Pons (tissue), 1 donor: Measurements from ENCODE around the gene OR1F1.
"Not testable (repeated sequence)": the region's sequence is repeated elsewhere in the genome, so short reads cannot be mapped to it uniquely, and the experiment has no call there.

Experiments
- DNase-seq: peaks from one replicate; pipeline ENCODE4 v3.0.0-alpha.2; 2016; ENCODE audit warnings: low spot score

Gene OR1F1

DNA sequence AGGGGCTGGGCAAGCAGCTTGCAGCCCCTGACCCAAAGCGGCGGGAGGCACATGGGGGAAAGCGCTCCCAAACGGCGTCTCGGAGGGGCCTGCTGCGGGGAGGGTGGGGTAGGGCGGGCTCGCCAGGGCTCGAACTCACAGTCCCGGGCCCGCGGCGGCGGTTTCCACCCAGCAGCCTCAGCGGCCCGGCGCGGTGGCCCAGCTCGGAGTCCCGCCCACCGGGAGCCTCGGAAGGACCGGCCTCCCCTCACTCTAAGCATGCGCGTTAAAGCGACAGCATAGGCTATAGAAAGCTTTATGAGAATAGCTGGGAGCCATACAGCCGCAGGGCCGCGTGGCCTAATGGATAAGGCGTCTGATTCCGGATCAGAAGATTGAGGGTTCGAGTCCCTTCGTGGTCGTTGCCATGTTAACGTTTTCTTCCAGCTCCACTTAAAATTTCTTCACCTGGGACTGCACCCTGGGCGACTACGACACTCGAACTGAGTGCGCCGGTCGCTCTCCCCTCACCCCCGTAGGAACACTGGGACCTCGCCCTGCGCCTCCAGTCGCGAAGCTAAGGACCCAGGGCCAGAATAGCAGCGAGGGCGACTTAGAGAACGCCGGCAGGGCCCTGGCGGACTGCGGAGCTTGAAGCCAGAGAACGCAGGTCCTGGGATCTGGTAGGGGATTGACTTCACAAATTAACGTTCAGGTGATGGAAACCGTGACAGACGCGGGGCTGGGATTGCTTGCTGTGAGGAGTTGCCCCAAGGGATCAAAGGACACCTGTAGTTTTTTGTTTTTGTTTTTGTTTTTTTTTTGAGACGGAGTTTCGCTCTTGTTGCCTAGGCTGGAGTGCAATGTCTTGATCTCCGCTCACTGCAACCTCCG is 37.4 kb upstream of the OR1F1 start:
- peak; percentile 96 for DNase-seq

DNA sequence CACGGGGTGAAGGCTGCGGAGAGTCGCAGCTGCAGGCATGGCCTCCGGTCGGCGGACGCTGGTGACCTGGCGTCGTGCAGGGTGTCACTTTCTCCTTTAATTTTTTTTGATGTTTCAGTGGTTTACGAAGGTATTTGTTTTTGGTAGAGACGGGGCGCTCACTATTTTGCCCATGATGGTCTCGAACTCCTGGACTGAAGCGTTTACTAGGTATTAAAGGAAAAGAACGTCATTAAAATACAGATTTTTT is 36.1 kb upstream of the OR1F1 start:
- no peak for DNase-seq

DNA sequence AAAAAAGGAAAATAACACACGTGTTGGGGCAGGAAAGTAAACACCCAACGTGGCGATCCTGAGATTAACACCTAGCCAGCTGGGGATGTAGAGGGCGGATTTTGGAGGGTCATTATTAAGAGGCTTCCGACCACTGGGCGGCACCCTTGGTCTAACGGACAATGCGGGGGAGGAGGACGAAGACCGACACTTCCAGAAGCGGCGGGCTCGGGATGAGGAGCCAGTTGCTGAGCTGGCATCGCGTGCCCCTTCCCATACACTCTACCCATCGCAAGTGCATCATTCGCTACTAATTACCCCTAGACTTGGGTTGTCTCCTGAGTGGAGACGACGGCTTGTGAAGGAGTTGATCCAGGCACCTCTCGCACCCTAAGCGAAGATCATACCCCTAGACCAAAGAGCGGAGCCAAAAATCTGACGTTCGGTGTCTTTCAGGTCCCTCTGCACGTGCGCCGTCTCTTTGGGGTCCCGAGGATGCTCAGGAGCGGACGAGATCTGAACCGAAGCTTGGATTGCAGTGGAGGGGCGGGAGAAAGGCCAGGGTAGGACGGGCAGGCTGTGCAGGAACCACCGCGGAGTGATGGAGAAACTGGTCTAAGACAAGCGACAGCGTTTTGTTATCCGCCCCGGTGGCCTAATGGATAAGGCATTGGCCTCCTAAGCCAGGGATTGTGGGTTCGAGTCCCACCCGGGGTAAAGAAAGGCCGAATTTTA is 35.6 kb upstream of the OR1F1 start:
- DNase-seq, result peak; percentile 86

DNA sequence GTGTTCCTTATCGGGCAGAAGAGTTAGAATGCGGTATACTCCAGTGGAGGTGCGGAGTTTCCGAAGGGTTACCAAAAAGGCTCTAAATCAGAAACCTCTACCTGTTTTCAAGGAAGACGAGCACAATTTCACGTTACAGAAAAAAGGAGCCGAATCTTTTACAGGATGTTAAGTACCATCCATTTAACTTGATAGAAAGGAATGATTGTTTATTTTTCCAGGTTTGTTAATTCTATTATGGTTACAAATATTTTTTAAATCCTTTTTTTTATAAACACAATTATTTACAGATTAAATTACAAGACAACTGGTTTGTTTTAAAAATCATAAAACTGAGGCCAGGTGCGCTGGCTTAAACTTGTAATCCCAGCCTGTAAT is 35.0 kb upstream of the OR1F1 start:
- DNase-seq, result no peak

DNA sequence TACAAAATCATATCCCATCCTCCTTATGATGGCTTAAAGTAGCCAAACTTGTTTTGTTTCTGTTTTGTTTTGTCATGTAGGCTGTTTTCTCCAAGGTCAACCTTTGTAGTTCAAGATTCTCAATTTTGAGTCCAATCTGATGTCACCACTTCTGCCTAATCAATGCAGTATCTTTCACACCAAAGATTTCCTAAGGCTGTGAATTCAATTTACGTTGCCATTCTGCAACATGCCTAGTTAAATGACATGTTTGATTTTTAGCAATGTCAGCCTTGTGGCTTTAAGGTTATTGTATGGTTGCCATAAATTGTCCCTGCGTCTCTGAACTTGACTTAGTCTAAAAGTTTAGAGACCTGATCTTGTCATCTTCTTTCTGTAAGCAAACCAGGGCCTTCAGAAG is 32.8 kb upstream of the OR1F1 start:
- no peak for DNase-seq

DNA sequence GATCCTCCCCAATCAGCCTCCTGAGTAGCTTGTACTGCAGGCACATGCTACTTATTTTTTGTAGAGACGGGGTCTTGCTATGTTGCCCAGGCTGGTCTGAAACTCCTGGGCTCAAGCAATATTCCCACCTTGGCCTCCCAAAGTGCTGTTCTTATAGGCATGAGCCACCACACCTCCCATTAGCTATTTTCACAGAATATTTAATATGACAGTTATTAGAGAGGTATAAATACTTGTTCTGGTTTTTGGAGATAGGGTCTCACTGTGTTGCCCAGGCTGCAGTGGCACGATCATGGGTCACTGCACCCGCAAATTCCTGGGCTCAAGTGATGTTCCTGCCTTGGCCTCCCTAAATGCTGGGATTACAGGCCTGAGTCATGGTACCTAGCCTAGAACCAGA is 32.0 kb upstream of the OR1F1 start:
- no peak for DNase-seq

DNA sequence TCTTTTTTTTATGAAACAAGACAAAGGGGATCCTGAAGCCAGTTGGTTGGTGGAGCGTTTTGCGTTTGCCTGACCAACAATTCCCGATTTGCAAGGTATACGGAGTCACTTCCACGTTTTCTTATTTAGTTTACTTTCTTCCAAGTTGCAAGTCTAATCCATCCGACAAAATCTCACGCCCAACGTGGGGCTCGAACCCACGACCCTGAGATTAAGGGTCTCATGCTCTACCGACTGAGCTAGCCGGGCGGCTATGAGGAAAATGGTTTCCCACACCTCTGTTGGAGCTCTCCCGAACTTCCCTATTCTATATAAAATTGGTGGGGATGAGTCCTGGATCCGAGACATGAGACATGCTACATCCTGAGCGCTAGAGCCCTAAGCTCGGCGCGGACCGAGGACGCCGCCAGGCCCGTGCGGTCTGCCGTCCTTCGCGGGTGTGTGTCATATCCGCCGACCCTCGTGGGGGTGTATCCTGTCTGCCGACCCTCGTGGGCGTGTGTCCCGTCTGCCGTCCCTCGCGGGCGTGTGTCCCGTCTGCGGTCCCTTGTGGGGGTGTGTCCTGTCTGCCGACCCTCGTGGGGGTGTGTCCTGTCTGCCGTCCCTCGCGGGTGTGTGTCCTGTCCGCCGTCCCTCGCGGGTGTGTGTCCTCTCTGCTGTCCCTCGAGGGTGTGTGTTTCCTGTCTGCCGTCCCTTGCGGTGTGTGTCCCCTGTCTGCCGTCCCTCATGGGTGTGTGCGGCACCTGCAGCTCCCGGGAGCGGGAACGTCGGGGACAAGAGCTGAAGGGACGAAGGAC is 30.6 kb upstream of the OR1F1 start:
- DNase-seq, result peak; percentile 62

DNA sequence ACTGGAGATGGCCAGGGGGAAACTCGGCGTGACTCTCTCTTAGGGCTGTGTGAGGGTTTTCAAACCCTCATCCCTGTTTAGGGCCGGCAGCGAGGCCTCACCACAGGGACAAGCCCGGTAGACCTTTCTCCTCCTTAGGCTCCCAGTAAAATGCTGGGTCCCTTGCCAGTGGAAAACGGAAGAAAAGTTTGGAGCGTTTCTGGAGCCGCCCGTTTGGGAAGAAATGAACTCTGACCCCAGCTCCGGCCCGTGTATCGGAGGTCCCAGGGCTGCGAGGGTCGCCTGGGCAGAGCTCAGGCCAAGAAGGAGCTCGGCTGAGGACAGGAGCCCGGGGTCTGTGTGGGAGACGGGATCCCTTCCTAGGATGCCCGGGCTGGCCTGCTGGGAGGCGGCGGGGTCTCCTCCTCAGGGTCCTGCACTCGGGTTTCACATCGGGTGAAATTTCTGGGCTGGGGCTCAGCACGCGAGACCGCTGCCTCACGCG is 29.9 kb upstream of the OR1F1 start:
- no peak for DNase-seq

DNA sequence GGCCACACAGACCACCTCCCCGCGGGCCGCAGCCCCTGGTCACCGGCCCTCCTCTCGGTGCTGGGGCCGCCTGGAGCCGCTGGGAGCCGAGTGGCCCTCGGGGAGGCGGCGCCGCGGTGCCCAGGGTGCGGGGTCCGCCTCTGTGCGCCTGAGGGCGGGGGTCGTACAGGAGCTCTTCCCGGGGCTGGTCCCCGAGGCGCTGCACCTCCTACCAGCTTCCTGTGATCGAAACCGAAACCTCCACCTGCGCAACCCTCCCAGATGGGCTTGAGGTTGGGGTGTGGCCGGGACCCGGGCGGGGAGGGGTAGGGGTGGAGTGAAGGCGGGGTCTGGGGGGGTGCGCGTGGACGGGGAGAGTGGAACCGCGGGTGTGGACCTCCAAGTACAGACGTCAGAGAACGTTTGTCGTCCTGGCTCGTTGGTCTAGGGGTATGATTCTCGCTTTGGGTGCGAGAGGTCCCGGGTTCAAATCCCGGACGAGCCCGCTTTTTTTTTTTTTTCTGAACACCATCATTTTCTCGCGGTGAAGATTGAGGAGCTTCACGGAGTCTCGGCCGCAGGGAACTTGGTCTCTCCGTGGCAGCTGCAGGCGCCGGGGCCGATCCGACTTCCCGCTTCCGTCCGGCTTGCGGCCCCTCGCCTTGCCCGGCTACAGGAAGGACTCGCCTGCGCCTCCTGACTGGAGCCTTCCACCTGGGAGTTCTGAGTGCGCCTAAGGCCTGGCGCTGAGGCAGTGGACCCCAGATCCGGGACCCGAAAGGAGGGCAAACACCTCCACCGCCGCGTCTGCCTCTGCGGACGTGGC is 29.3 kb upstream of the OR1F1 start:
- no peak for DNase-seq

DNA sequence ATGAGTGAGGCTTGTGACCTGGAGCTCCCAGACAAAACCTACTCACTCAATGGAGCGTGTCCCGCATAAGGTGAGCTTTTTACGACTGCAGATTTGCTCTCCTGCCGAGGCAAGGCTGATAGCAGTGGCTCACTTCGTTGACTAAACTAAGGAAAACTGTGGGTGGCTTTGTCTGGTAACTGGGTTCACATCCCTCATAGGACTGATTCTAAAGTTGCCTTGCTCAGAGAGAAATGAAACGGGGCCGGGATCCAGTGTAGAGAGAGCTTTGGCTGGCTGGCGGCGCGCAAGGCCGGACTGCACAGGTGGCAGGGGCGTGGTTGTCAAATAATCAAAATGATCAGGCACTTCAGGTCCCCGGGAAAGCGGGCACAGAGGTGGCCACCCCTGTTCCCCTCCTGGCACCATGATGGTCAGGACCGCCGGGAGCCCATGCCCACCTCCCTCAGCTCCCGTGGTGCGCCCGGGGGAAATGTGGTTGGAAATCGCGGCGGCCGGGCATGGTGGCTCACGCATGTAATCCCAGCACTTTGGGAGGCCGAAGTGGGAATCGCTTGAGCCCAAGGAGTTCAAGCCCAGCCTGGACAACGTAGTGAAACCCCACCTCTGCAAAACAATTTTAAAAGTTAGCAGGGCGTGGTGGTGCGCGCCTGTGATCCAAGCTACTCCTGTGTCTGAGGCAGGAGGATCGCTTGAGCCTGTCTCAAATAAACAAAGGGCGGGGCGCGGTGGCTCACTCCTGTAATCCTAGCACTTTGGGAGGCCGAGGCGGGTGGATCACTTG is 26.6 kb upstream of the OR1F1 start:
- no peak for DNase-seq

DNA sequence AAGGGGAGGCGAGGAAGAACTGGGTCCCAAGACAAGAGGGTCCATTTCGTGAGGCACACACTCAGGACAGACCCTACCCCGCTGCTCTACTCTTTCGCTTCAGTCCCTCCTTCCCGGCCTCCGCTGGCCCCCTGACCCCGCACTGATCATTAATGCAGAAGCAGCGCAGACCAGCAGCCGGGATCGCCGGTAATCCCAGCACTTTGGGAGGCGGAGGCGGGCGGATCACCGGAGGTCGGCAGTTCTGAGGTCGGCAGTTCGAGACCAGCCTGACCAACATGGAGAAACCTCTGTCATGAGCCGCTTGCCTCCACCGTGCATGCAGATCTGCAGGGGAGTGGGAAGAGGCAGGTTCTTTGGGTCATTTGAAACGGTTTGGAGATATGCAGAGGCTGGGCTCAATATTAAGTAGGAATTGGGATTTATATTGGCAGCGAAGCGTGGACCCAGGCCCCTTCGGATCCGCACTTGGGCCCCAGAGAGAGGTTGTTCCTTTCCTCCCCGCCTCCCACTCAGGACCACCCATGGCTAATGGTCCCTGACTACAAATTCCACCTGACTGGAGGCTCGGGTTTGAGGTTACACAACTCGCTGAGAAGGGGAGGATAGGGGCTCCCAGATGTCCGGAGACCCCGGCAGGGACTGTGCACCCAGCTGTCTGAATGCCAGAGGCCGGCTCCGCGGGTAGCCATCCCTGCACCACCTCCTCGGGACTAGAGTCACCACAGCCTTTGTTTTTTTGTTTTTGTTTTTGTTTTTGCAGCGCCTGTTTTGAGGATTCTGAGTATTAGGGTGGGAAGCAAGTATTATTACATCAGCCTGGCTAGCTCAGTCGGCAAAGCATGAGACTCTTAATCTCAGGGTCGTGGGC is 23.6 kb upstream of the OR1F1 start:
- DNase-seq, result no peak

DNA sequence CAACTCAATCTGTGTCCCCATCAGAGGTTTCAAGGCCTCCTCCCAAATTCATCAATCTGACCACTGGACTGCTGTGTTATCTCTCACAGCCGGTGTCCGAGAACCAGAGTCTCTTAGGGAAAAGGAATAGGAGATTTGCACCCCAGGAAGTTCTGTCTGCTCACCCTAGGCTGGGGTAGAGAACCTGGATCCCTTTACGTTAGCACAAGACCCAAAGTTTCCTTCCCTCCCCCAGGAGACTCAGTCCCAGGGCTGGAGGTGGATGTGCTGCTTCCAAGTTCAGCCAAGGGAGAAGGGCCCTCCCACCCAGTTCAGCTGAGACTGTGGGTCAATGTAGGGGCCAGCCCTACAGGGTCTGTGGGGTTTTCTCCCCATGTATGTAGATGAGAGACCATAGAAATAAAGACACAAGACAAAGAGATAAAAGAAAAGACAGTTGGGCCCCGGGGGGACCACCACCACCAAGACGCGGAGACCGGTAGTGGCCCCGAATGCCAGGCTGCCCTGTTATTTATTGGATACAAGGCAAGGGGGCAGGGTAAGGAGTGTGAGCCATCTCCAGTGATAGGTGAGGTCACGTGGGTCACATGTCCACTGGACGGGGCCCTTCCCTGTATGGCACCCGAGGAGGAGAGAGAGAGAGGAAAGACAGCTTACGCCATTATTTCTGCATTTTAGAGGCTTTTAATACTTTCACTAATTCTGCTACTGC is 22.7 kb upstream of the OR1F1 start:
- no peak for DNase-seq

DNA sequence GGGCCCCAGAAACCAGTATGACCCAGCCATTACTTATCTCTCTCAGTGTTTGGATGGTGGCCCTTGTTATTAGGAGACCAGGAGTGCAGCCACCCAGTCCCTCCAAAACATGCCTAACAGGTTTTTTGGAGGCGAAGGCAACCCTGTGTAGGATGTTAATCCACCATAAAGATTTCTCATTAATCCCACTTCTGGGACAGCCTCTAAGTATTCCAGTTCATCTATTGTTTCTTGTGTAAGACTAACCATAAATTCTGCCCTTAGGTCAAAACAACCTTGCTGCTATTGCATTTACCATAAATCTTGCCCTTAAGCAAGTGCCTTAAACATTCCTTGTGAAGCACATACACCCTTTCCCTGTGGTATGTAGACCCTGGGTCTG is 21.5 kb upstream of the OR1F1 start:
- no peak for DNase-seq

DNA sequence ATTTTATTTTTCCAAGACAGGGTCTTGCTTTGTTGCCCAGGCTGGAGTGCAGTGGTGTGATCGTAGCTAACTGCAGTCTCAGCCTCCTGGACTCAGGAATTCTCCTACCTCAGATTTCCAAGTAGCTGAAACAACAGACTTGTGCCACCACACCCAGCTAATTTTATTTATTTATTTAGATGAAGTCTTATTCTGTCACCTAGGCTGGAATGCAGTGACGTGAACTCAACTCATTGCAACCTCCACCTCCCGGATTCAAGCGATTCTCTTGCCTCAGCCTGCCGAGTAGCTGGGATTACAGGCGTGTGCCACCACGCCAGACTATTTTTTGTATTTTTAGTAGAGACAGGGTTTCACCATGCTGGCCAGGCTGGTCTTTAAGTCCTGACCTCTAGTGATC is 19.3 kb upstream of the OR1F1 start:
- DNase-seq, result not testable (repeated sequence)

DNA sequence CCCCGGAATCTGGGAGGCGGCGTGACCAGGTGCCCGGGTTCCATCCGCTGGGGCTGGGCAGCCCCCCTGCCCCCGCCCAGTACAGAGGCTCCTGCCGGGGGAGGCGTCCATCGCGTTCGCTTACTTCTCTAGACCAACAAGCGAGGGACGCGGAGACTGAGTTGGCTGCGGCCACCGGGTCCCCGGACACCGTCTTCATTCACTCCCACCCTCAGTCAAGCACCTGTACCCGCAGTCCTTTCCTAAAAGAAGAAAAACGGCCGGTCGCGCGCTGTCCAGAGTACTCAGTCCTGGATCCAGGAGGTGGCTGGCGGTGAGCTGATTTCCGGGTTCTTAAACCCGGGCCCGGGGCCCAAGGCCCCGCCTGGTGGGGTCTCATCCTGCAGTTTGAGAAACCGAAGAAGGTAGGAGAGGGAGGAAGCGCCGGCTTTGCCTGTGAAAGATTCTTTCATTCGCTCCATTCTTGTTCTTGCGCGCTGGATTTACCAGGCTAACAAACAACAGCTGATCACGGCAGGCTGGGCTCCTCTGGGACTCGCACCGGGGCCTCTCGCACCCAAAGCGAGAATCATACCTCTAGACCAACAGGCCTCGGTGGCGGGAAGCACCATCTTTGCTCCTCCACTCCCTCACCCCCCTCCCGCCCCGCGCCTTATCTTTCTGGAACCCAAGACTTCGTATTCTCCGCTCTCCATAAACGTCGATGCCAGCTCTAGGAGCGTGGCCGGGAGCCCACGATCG is 17.4 kb upstream of the OR1F1 start:
- no peak for DNase-seq

DNA sequence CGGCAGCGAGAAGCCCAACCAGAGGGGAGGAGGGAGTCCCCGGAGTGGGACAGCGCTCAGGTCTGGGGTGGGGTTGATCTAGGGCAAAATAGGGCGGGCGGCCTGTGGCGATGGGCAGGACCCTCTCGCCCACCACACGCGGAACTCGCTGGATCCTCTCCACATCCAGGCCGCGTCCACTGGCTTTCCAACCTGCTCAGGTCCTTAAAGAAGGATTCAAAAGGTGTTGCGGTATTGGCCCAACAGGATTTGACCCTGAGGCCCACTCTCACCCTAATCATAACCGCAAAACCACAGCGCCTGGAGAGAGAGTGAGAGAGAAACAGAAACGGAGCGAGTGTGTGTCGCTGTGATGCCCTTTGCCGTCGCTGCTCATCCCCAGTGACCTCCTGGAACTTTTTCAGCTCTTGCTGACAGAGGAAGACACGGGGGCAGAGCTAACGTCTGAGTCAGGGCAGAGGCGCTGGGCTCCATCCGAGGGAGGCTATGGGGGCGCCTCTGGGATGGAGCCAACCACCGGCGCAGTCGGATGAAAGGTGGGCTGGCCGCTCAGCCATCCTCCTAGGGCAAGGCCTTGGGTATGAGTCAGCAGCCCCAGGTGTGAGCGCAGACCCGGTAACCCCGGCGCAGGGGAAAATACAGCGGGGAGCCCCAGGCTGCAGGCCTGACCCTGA is 16.7 kb upstream of the OR1F1 start:
- no peak for DNase-seq

DNA sequence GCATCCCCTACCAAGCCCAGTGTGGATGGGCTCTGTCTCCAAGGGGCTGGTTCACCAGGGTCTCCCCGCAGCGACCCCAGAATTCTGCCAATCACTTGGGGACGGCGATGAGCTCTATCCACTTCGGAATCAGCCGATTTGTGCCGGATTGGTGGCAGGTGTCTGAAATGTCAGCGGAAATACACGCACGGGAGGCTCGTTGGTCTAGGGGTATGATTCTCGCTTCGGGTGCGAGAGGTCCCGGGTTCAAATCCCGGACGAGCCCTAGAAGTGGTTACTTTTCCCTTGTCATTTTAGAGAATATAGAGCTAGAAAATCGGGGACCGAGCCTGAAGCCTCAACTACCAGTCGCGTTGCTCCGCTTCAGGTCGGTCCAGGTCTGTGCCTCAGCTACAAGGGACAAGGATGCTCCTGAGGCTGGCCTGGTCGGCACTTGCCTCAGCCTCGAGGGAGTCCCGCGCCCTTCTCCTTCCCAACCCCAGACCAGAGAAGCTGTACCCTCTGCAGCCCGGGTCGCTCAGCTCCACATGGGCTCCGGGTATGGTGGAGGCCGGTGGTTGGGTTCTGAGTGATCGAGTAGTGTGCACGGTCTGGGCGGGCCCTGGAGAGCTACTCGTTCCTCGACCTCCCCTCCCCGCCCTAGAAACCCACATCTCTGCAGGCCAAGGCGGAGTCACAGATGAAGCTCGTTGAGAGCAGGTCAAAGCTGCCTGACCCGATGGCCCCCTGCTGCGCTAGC is 16.0 kb upstream of the OR1F1 start:
- no peak for DNase-seq
